Hepatic stellate cell (primary cell): ENCODE measurements around the gene C22orf42.
"Not testable (repeated sequence)": the region's sequence is repeated elsewhere in the genome, so short reads cannot be mapped to it uniquely, and the experiment has no call there.

Experiments used
- DNase-seq: peaks from one replicate; pipeline ENCODE4 v3.0.0; 2011; ENCODE audit warnings: low spot score

C22orf42 gene

GRCh38 chr22:32134796-32135195 is 24.3 kb downstream of the C22orf42 start:
- not testable (repeated sequence) for DNase-seq

DNA sequence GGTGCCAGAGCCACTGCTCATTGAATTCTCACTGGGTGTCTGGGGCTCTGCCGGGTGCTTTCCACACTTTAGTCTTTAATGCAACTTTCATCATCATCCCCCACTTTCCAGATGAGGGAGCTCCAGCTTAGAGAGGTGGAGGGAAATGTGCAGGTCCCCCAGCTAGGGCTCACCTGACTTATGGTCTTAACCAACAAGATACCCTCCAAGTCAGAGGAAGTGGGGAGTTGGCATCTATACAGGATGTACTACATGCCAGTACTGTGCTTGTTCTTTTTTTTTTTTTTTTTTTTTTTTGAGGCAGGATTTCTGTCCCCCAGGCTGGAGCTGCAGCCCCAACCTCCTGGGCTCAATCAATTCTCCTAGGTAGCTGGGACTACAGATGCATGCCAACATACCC is 26.3 kb downstream of the C22orf42 start:
- DNase-seq = no peak

GRCh38 chr22:32132126-32132525 is 27.0 kb downstream of the C22orf42 start:
- no peak for DNase-seq

DNA sequence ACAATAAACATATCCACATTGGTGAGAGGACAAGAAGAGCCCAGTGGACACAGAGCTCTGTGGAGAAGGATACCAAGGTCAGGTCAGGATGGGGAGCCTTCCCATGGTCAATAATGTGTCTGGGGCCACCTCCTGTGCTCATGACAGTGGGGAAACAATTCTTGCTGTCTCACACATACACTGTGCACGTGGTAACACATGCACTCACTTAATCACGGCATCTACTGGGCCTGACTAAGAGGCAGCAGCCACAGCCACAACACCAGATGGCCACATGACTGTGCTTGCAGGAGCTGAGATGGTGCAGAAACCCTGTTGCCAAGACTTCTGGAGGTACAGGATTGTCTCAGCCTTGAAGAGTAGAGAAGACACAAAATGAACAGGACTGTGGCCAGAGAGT is 28.6 kb downstream of the C22orf42 start:
- DNase-seq = no peak

- DNase-seq = no peak
Observed at GRCh38 chr22:32127904-32128303, 31.2 kb downstream of the C22orf42 start.

GRCh38 chr22:32123657-32124056 is 35.4 kb downstream of the C22orf42 start:
- DNase-seq = no peak

DNA sequence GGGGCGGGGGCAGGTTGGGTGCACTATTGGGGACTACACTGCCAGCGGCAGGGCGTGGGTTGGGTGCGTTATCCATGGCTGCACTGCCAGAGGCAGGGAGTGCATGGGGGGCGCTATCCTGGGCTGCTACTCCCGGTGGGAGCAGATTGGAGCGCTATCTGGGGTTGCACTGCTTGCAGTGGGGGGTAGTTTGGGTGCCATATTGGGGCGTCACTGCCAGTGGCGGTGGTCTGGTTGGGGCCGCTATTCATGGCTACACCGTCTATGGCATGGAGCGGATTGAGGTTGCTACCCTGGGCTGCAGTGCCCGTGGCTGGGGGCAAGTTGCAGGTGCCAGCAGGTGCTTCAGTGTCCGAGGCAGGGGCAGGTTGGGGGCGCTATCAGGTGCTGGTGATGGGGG is 36.2 kb downstream of the C22orf42 start:
- DNase-seq = no peak

DNA sequence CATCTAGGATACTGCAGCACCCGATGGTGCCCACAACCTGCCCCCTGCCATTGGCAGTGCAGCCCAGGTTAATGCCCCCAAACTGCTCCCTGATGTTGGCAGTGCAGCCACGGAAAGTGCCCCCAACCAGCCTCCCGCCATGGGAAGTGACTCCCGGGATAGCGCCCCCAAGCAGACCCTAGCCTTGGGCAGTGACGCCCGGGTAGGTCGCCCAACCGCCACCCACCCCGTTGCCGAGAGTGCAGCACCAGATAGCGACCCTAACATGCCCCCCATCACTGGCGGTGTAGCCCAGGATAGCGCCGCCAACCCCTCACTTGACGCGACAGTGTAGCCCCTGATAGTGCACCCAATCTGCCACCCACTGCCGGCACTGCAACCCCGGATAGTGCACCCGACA is 38.5 kb downstream of the C22orf42 start:
- no peak for DNase-seq

DNA sequence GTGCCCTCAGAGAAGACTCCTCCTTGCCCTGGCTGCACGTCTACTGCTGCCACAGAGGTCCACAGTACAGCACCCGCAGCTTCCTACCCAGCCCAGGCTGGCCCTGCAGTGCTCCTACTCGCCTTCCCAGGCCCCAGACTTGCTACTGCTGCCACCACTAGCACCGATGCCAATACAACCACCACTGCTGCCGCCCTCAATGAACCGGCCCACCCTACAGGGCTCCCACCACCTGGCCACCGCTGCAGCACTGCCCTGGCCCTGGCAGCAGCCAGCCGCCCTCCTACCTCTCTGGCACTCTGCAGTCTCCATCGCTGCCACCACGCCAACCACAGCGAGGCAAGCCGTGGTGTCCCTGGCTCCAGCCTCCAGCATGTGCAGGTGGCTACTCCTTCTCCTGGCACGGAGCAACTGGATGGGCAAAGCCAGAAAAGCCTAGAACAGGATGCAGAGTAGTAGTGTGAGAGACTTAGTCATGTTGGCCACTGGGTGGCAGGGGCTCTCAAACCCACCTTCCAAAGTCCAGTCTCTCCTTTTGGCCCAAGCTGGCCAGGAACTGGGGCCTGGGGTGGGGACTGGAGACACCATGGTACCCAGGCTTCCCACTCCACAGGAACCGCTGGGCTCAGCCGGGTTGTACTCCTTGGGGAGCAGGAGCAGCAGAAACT is 39.4 kb downstream of the C22orf42 start:
- DNase-seq = no peak

- no peak for DNase-seq
Observed at GRCh38 chr22:32112380-32112779, 46.7 kb downstream of the C22orf42 start.

- no peak for DNase-seq
Observed at GRCh38 chr22:32106930-32107329, 52.2 kb downstream of the C22orf42 start.

- no peak for DNase-seq
Observed at GRCh38 chr22:32103658-32104315, 55.3 kb downstream of the C22orf42 start.

DNA sequence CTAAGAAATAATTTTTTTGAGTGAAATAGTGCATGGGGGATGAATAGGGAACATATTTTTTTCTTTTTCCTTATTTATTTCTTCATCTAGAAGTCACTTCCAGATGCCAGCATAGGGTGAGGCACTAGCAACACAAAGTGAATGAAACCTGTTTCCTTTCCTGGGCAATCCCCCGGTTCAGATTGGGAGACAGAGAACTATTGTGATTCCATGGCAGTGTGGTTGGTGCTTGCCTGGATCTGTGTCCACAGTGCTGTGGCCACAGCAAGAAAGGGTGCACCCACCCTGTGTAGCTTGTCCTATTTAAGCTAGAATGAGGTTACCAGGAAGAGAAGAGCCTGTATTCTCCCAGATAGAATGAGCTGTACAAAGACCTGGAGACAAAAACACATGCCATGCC is 58.4 kb downstream of the C22orf42 start:
- DNase-seq = no peak
